Smooth muscle cell (in vitro differentiated cells): ENCODE results near the gene PRR29. TPM values are rescaled to one million over a fixed set of nuclear protein-coding genes. Genes with fewer than 3 reads are reported as not detected.

Source experiments
- DNase-seq: peaks from one replicate; lab custom pipeline; 2025; ENCODE audit not compliant: unreplicated experiment; lab: John Stamatoyannopoulos, UW
- H2AFZ ChIP-seq: fragments of 200-600 bp; sonication (generic); 2 replicates; pipeline ENCODE4 v1.6.0; 2016; ENCODE audit warnings: antibody characterized with exemption, low read depth, mild to moderate bottlenecking
- H3F3A ChIP-seq: fragments of 200-600 bp; sonication (generic); 2 replicates; pipeline ENCODE4 v1.6.0; 2017; ENCODE audit warnings: antibody characterized with exemption, low read depth
- H3K27ac ChIP-seq: fragments of 200-600 bp; sonication (generic); 2 replicates; pipeline ENCODE4 v1.5.1; 2016; ENCODE audit warnings: low read depth, mild to moderate bottlenecking
- H3K27me3 ChIP-seq: fragments of 200-600 bp; sonication (generic); 2 replicates; pipeline ENCODE4 v1.6.1; 2016; ENCODE audit warnings: low read depth, mild to moderate bottlenecking
- H3K36me3 ChIP-seq: fragments of 200-600 bp; sonication (generic); 2 replicates; pipeline ENCODE4 v1.5.1; 2016; ENCODE audit warnings: low read depth
- H3K4me1 ChIP-seq: fragments of 200-600 bp; sonication (generic); 2 replicates; pipeline ENCODE4 v1.5.1; 2016; ENCODE audit warnings: low read depth
- H3K4me2 ChIP-seq: fragments of 200-600 bp; sonication (generic); 2 replicates; pipeline ENCODE4 v1.6.0; 2016; ENCODE audit warnings: mild to moderate bottlenecking
- H3K4me3 ChIP-seq: fragments of 200-600 bp; sonication (generic); 2 replicates; pipeline ENCODE4 v1.5.1; 2016; ENCODE audit warnings: mild to moderate bottlenecking
- H3K79me2 ChIP-seq: fragments of 200-600 bp; sonication (generic); 2 replicates; pipeline ENCODE4 v1.6.0; 2016; ENCODE audit warnings: low read depth, mild to moderate bottlenecking
- H3K9ac ChIP-seq: fragments of 200-600 bp; sonication (generic); 2 replicates; pipeline ENCODE4 v1.6.0; 2016; ENCODE audit warnings: low read depth
- H3K9me3 ChIP-seq: fragments of 200-600 bp; sonication (generic); replicated peaks from 2 replicates; pipeline ENCODE4 v1.5.1; 2016; ENCODE audit warnings: low read depth
- H4K20me1 ChIP-seq: fragments of 200-600 bp; sonication (generic); 2 replicates; pipeline ENCODE4 v1.6.0; 2016; ENCODE audit warnings: low read depth
- CTCF ChIP-seq: fragments of 200-600 bp; sonication (generic); IDR thresholded peaks from 2 replicates; pipeline ENCODE4 v1.5.1; 2017; ENCODE audit warnings: borderline replicate concordance, mild to moderate bottlenecking, antibody characterized with exemption; ENCODE audit not compliant: insufficient read depth, poor library complexity, severe bottlenecking
- WGBS: methylation state at CpG from one replicate; pipeline ENCODE4 v1.1.7; 2016; ENCODE audit warnings: low lambda C conversion rate; 5-methylcytosine and 5-hydroxymethylcytosine counted together
- polyA plus RNA-seq: library from polyadenylated mRNA; unstranded; fragments of >200 nt; fragmentation: Nextera tagmentation; extraction: Ambion mirVana; gene quantifications from 2 replicates; pipeline ENCODE4 v1.2.1, GENCODE V29; 2016
- total RNA-seq: library from RNA; depleted of rRNA; stranded (reverse); fragments of >200 nt; gene quantifications from 2 replicates; pipeline ENCODE4 v1.2.3, GENCODE V29; 2014

The PRR29 gene
- total and polyA plus RNA-seq, 2 experiments from 2014 or later = 0.58 TPM; not detected in 1

GRCh38 chr17:64022611-64023063 is 24.5 kb downstream of the PRR29 start:
- no peak for TF ChIP-seq CTCF
- Histone ChIP-seq H3K36me3 (no peaks in the 10 kb centered on the region), H2AFZ (no peak overlapping the region), H3K4me3 (no peak overlapping the region), H3F3A (no peaks in the 10 kb centered on the region), H3K27me3 (peaks cover 3% of the 10 kb centered on the region), H3K4me1 (no peaks in the 10 kb centered on the region), H3K27ac (no peak overlapping the region), H3K9me3 (no peaks in the 10 kb centered on the region), H4K20me1 (no peaks in the 10 kb centered on the region), H3K9ac (no peak overlapping the region), H3K4me2 (no peak overlapping the region), H3K79me2 (no peaks in the 10 kb centered on the region)
- no peak for DNase-seq
- 90% methylated on average over 5 of the region's 5 CpGs for WGBS

- no peaks in the 10 kb centered on the region for H3F3A ChIP-seq
- H3K79me2 ChIP-seq = no peaks in the 10 kb centered on the region
- DNase-seq = no peak
- H3K9me3 ChIP-seq = no peaks in the 10 kb centered on the region
- H3K36me3 ChIP-seq = no peaks in the 10 kb centered on the region
- H3K4me1 ChIP-seq = no peaks in the 10 kb centered on the region
- no peak overlapping the region for H3K4me2 ChIP-seq
- no peak overlapping the region for H3K4me3 ChIP-seq
- H3K27me3 ChIP-seq = peaks cover 3% of the 10 kb centered on the region
- WGBS = 78% methylated on average over 8 of the region's 8 CpGs
- no peaks in the 10 kb centered on the region for H4K20me1 ChIP-seq
- no peak overlapping the region for H3K27ac ChIP-seq
- H3K9ac ChIP-seq = no peak overlapping the region
- no peak for TF ChIP-seq CTCF
- no peak overlapping the region for H2AFZ ChIP-seq
These were observed 26.1 kb downstream of the PRR29 start for GRCh38 chr17:64024215-64024654.

- no peak overlapping the region for H2AFZ ChIP-seq
- no peaks in the 10 kb centered on the region for H4K20me1 ChIP-seq
- no peaks in the 10 kb centered on the region for H3K36me3 ChIP-seq
- H3K9me3 ChIP-seq = no peaks in the 10 kb centered on the region
- H3K79me2 ChIP-seq = no peaks in the 10 kb centered on the region
- H3K9ac ChIP-seq = no peak overlapping the region
- TF ChIP-seq CTCF = no peak
- no peak for DNase-seq
- H3F3A ChIP-seq = no peaks in the 10 kb centered on the region
- H3K4me2 ChIP-seq = no peak overlapping the region
- H3K4me1 ChIP-seq = no peaks in the 10 kb centered on the region
- H3K4me3 ChIP-seq = no peak overlapping the region
- no peak overlapping the region for H3K27ac ChIP-seq
- 77% methylated on average over 19 of the region's 19 CpGs for WGBS
- peaks cover 3% of the 10 kb centered on the region for H3K27me3 ChIP-seq
These were observed 26.9 kb downstream of the PRR29 start for GRCh38 chr17:64024781-64025731.
